Kidney (tissue), 14 donors: ENCODE results near the gene TMOD1. TPM values are rescaled to one million over a fixed set of nuclear protein-coding genes. Genes with fewer than 3 reads are reported as not detected.

Experiments
- DNase-seq, 5 donors: peaks; one replicate each; pipeline ENCODE4 v3.0.0-alpha.2; 2013 to 2020
- FAIRE-seq: peaks from 2 replicates; lab custom pipeline; 2012; peaks lifted over from hg19 to GRCh38; lab: Jason Lieb, UNC
- H3K27ac ChIP-seq, 2 donors: one replicate each; pipeline ENCODE4 v1.7.0; 2013; ENCODE audit warnings: low read depth in 2 of 2, low read length in 2 of 2, inconsistent platforms in 1 of 2
- H3K27me3 ChIP-seq: one replicate; pipeline ENCODE4 v1.7.1; 2013; ENCODE audit warnings: low read length, inconsistent platforms; ENCODE audit not compliant: control insufficient read depth, insufficient read depth
- H3K36me3 ChIP-seq, 3 donors: one replicate each; pipeline versions ENCODE4 v1.7.0 to v1.7.1; 2013; ENCODE audit warnings: low read length in 3 of 3, control low read depth in 1 of 3, inconsistent platforms in 1 of 3; ENCODE audit not compliant: insufficient read depth in 3 of 3, control insufficient read depth in 2 of 3
- H3K4me1 ChIP-seq, 3 donors: one replicate each; pipeline versions ENCODE4 v1.7.0 to v1.7.1; 2013; ENCODE audit warnings: low read length in 3 of 3, inconsistent platforms in 1 of 3, low read depth in 1 of 3; ENCODE audit not compliant: control insufficient read depth in 2 of 3, insufficient read depth in 2 of 3
- H3K4me3 ChIP-seq, 3 donors: one replicate each; pipeline versions ENCODE4 v1.7.0 to v1.8.1; 2013; ENCODE audit warnings: low read length in 3 of 3, control low read depth in 1 of 3, inconsistent platforms in 1 of 3
- H3K9ac ChIP-seq, 3 donors: one replicate each; pipeline versions ENCODE4 v1.7.0 to v1.7.1; 2013; ENCODE audit warnings: low read length in 3 of 3, control low read depth in 1 of 3, inconsistent platforms in 1 of 3
- H3K9me3 ChIP-seq, 3 donors: one replicate each; pipeline versions ENCODE4 v1.7.0 to v1.7.1; 2013; ENCODE audit warnings: low read length in 3 of 3, control low read depth in 1 of 3, inconsistent platforms in 1 of 3; ENCODE audit not compliant: control insufficient read depth in 2 of 3, insufficient read depth in 1 of 3
- CTCF ChIP-seq: IDR thresholded peaks from 3 replicates; pipeline ENCODE4 v1.5.1; 2012; ENCODE audit warnings: mild to moderate bottlenecking, moderate library complexity, borderline replicate concordance; ENCODE audit not compliant: insufficient read depth; ENCODE audit errors: extremely low read depth
- intact Hi-C: fragments of 100-400 bp; cut with DNase I; formaldehyde crosslinking; loops from one replicate; pipeline ENCODE4 v1.11.1; 2022
- polyA plus RNA-seq: library from polyadenylated mRNA; stranded (reverse); fragments of 350-450 nt; fragmentation: Illumina TruSeq; extraction: RNeasy Lipid Tissue Mini Kit (QIAGEN cat#74804); gene quantifications from one replicate; pipeline ENCODE4 v1.2.3, GENCODE V29; 2014; ENCODE audit warnings: low read depth, low replicate concordance; ENCODE audit not compliant: insufficient read depth
- total RNA-seq: library from RNA; stranded (reverse); fragmentation: NEBNext Ultra II Directional; extraction: Animal tissue kit (Norgen Biotek cat#: 25700); gene quantifications from one replicate; pipeline ENCODE4 v1.2.1, GENCODE V29; 2021
- donor health status: control.
- donor health status: control.
- donor health status: control.
- donor health status: control.
- donor health status: control.
- donor health status: DM: yes; HTN: yes; CAD: no.
- donor health status: Normal renal cell carcinoma (clear cell type).

The TMOD1 gene
- total and polyA plus RNA-seq, 2 donors from 2014 or later = 8.1 to 14.9 TPM

GRCh38 chr9:97647996-97648395, 146.5 kb downstream of the TMOD1 start:
- H3K4me1 ChIP-seq = no peaks in the 10 kb centered on the region
- H3K9me3 ChIP-seq = no peaks in the 10 kb centered on the region
- no peak for TF ChIP-seq CTCF
- H3K36me3 ChIP-seq = peaks cover 2 to 40% (median 34%) of the 10 kb centered on the region in 3 donors
- intact Hi-C loops = no loop called here
- no peak for DNase-seq
- FAIRE-seq = no peak
- no peak overlapping the region for H3K4me3 ChIP-seq
- no peak overlapping the region for H3K27ac ChIP-seq
- no peaks in the 10 kb centered on the region for H3K27me3 ChIP-seq
- H3K9ac ChIP-seq = no peak overlapping the region

Other genes with a start within 250 kb of the TMOD1 start
- 8.8 TPM for gene CCDC180, start 194.0 kb upstream of the TMOD1 start, total RNA-seq
- gene CCDC180, start 194.0 kb upstream of the TMOD1 start, polyA plus RNA-seq = 3.8 TPM
- gene TDRD7, start 89.6 kb upstream of the TMOD1 start, total RNA-seq = 15.0 TPM
- 7.8 TPM for gene TDRD7, start 89.6 kb upstream of the TMOD1 start, polyA plus RNA-seq
- gene TSTD2, start 131.7 kb downstream of the TMOD1 start, total RNA-seq = 23.4 TPM
- 9.0 TPM for gene TSTD2, start 131.7 kb downstream of the TMOD1 start, polyA plus RNA-seq
- gene NCBP1, start 132.2 kb downstream of the TMOD1 start, total RNA-seq = 28.5 TPM
- gene NCBP1, start 132.2 kb downstream of the TMOD1 start, polyA plus RNA-seq = 15.1 TPM
- gene XPA, start 195.7 kb downstream of the TMOD1 start, total RNA-seq = 17.7 TPM
- 26.3 TPM for gene XPA, start 195.7 kb downstream of the TMOD1 start, polyA plus RNA-seq